Esophagus (tissue), 2 donors: ENCODE data around the gene LRRC8E. TPM values are rescaled to one million over a fixed set of nuclear protein-coding genes. Genes with fewer than 3 reads are reported as not detected.

Experiments
- H3K27ac ChIP-seq, 2 donors: one replicate each; pipeline ENCODE4 v1.5.1; 2013; ENCODE audit warnings: low read depth in 2 of 2, mild to moderate bottlenecking in 2 of 2, inconsistent platforms in 1 of 2, low read length in 1 of 2, moderate library complexity in 1 of 2
- H3K27me3 ChIP-seq, 2 donors: one replicate each; pipeline ENCODE4 v1.6.1; 2013; ENCODE audit warnings: low read length in 2 of 2, control low read depth in 1 of 2, mild to moderate bottlenecking in 1 of 2; ENCODE audit not compliant: insufficient read depth in 2 of 2, control insufficient read depth in 1 of 2
- H3K36me3 ChIP-seq, 2 donors: one replicate each; pipeline ENCODE4 v1.6.1; 2013; ENCODE audit warnings: low read length in 1 of 2; ENCODE audit not compliant: control insufficient read depth in 2 of 2, insufficient read depth in 2 of 2
- H3K4me1 ChIP-seq, 2 donors: one replicate each; pipeline ENCODE4 v1.6.1; 2013; ENCODE audit warnings: low read length in 1 of 2; ENCODE audit not compliant: control insufficient read depth in 2 of 2, insufficient read depth in 2 of 2
- H3K4me3 ChIP-seq, 2 donors: one replicate each; pipeline ENCODE4 v1.5.1; 2013; ENCODE audit warnings: low read length in 2 of 2, mild to moderate bottlenecking in 2 of 2, low read depth in 1 of 2, moderate library complexity in 1 of 2
- H3K9me3 ChIP-seq, 2 donors: one replicate each; pipeline ENCODE4 v1.6.1; 2013; ENCODE audit warnings: mild to moderate bottlenecking in 2 of 2, low read depth in 1 of 2, low read length in 1 of 2, moderate library complexity in 1 of 2; ENCODE audit not compliant: control insufficient read depth in 2 of 2, insufficient read depth in 1 of 2
- WGBS, 2 donors: extraction: QIAGEN DNeasy Blood & Tissue Kit; methylation state at CpG; one replicate each; pipeline ENCODE4 v1.1.7; 2013; 5-methylcytosine and 5-hydroxymethylcytosine counted together
- polyA plus RNA-seq, 2 donors: library from polyadenylated mRNA; stranded (reverse); fragments of 200-250 nt; gene quantifications; one replicate each; pipeline ENCODE4 v1.2.3, GENCODE V29; 2013
- donor health status: healthy with polysubstance abuse.
- donor health status: Bipolar disorder and iron deficiency.

LRRC8E gene
- polyA plus RNA-seq, 2 donors = 3.3 to 4.7 TPM

DNA sequence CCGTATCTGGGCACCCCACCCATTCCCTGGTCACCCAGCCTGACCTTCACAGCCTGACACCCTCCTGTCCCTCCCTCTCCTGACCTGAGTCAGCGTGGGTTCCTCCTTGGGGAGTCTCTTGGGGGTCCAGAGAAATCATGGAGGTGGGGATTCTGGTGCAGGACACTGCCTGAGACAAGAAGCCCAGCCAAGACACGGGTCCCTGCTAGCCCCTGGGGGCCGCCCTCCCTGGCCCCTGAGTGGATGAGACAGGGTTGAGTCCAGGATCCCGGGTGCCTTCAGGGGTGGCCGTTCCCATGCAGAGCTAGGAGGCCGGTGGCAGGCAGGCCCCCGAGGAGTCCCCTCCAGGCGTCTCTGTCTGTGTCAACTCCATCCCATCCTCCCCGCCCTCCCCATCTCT is 17.0 kb downstream of the LRRC8E start:
- H3K4me3 ChIP-seq = peak overlapping the region in 1 of 2 donors; percentile 73
- WGBS, 2 donors = 62 to 81% methylated on average over 10 of the region's 10 CpGs
- H3K36me3 ChIP-seq = peaks cover 0 to 16% of the 10 kb centered on the region in 2 donors
- H3K27me3 ChIP-seq = no peaks in the 10 kb centered on the region
- no peak overlapping the region for H3K27ac ChIP-seq
- H3K9me3 ChIP-seq = peaks cover 0 to 1% of the 10 kb centered on the region in 2 donors
- peaks cover 4 to 33% of the 10 kb centered on the region in 2 donors for H3K4me1 ChIP-seq

DNA sequence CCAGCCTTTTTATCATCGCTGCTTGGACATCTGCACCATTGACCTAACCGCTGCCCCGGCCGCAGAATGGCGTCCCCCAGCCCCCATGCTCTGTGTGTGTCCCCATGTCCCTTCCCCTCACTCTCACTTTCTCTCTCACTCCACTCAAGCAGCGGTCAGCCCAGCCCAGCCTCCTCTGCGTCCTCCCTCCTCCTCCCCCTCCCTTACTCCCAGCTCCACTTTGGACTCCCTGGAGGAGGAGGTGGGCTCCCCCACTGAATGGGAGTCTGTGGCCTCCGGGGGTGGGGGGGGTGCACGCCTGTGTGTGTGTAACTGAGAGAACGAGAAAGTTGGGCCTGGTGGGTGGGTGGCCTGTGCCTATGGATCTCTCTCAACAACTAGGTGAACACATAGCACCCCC is 17.5 kb downstream of the LRRC8E start:
- no peaks in the 10 kb centered on the region for H3K27me3 ChIP-seq
- peaks cover 4 to 22% of the 10 kb centered on the region in 2 donors for H3K36me3 ChIP-seq
- no peak overlapping the region for H3K4me3 ChIP-seq
- no peak overlapping the region for H3K27ac ChIP-seq
- peaks cover 3 to 29% of the 10 kb centered on the region in 2 donors for H3K4me1 ChIP-seq
- H3K9me3 ChIP-seq = peaks cover 0 to 3% of the 10 kb centered on the region in 2 donors
- WGBS, 2 donors = 88 to 90% methylated on average over 10 of the region's 10 CpGs

DNA sequence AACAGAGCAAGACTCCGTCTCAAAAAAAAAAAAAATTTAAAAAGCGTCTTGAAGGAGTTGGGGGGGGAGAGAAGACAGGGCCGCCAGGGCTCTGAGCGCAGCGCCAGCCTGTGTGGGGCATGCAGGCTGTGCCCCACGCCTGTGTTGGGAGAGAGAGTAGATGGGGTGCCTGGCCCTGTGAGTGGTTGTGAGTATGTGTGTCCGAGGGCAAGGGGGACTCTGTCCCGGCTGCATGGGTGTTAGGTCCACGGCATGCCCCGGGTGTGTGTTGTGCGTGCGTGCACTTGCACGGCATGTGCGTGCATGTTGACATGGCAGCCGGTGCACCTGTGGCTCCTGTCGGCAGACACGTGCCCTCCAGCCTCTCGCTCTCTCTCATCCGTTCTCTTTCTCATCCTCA is 18.8 kb downstream of the LRRC8E start:
- WGBS, 2 donors = 64 to 73% methylated on average over 19 of the region's 19 CpGs
- H3K27ac ChIP-seq = no peak overlapping the region
- H3K36me3 ChIP-seq = peaks cover 12 to 33% of the 10 kb centered on the region in 2 donors
- H3K4me1 ChIP-seq = peaks cover 3 to 26% of the 10 kb centered on the region in 2 donors
- H3K4me3 ChIP-seq = no peak overlapping the region
- peaks cover 0 to 3% of the 10 kb centered on the region in 2 donors for H3K9me3 ChIP-seq
- H3K27me3 ChIP-seq = no peaks in the 10 kb centered on the region

DNA sequence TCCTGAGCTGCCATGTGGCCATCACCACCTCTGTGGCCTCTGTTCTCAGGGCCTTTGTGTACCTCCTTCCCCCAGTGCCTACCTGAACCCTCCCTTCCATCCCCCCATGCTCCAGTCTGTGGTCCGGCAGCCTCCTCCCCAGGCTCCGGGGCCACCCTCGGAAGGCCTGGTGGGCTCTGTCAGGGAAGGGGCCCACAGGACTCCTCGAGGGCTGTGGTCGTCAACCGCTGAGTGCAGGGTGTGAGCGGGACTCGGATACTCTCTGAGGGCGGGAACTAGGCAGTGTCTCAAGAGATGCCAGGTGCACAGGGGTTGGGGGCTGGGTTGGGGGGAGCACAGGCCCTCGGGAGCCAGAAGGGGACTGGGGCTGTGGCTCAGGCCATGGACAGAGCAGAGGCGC is 19.2 kb downstream of the LRRC8E start:
- Histone ChIP-seq H3K9me3 (peaks cover 0 to 3% of the 10 kb centered on the region in 2 donors), H3K27me3 (no peaks in the 10 kb centered on the region), H3K36me3 (peaks cover 12 to 36% of the 10 kb centered on the region in 2 donors), H3K4me1 (peaks cover 3 to 24% of the 10 kb centered on the region in 2 donors), H3K27ac (no peak overlapping the region), H3K4me3 (no peak overlapping the region)
- whole genome bisulfite sequencing, 2 donors = 88 to 89% methylated on average over 11 of the region's 11 CpGs

DNA sequence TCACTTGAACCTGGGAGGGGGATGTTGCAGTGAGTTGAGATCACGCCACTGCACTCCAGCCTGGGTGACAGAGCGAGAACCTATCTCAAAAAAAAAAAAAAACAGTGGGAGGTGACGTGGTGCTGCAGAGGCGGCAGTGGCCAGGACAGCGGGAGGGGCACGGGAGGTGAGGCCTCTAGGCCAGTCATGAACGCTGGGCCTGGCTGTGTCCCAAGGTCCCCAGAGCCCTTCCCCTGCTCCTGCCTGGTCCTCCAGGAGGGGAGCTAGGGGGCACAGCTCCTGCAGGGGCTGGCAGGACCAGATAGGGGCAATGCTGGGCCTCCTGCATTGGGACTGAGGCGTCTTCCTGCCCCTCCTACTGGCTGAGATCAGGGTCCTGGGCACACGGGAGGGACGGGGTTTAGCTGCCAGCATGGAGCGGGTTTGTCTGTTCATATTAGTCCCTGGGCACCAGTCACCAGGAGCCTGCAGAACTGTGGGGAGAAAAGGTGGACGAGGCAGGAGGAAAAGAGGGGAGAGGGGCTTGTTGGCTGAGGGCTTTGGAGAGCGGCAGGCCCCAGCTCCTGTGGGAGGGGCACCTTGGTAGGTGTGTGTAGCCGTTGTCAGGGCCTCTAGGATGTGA is 19.9 kb downstream of the LRRC8E start:
- Histone ChIP-seq H3K4me1 (peaks cover 3 to 20% of the 10 kb centered on the region in 2 donors), H3K4me3 (no peak overlapping the region), H3K27ac (no peak overlapping the region), H3K27me3 (no peaks in the 10 kb centered on the region), H3K9me3 (peaks cover 0 to 3% of the 10 kb centered on the region in 2 donors), H3K36me3 (peaks cover 12 to 42% of the 10 kb centered on the region in 2 donors)
- WGBS, 2 donors = 75 to 78% methylated on average over 14 of the region's 14 CpGs

DNA sequence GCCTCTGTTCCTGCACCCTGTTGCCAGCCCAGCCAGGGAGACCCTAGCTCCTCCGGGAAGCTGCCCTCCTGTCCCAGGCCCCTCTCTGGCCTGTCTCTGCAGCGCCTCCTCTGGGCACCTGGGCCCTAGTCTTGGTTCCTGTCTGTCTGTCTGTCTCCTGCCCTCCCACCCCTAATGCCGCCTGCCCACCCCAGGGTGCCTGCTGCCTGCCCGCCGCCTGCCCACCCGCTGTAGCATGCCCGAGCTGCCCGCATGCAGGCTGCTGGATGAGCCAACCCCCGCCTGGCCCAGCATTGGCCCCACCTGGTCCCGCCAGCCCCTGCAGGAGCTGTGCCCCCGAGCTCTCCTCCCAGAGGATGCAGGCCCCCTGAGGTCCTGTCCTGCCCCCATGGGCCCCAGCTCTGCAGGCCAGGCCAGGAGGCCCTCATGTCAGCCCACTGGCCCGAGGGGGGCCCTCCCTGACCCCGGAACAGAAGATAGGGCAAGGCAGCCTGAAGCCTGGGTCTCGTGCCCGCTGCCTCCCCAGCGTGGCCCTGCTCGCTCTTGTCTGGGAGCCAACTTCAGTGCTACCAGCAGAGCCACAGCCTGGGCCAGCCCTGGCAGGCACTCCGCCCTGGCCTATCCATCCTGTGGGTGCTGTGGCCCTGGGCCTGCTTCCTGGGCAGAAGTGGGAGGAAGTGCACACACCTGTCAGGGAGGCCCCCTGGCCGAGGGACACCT is 20.6 kb downstream of the LRRC8E start:
- WGBS, 2 donors = 70 to 80% methylated on average over 18 to 19 of the region's 19 CpGs
- no peak overlapping the region for H3K27ac ChIP-seq
- H3K36me3 ChIP-seq = peaks cover 12 to 42% of the 10 kb centered on the region in 2 donors
- peaks cover 3 to 20% of the 10 kb centered on the region in 2 donors for H3K4me1 ChIP-seq
- H3K27me3 ChIP-seq = no peaks in the 10 kb centered on the region
- no peak overlapping the region for H3K4me3 ChIP-seq
- H3K9me3 ChIP-seq = peaks cover 0 to 3% of the 10 kb centered on the region in 2 donors

DNA sequence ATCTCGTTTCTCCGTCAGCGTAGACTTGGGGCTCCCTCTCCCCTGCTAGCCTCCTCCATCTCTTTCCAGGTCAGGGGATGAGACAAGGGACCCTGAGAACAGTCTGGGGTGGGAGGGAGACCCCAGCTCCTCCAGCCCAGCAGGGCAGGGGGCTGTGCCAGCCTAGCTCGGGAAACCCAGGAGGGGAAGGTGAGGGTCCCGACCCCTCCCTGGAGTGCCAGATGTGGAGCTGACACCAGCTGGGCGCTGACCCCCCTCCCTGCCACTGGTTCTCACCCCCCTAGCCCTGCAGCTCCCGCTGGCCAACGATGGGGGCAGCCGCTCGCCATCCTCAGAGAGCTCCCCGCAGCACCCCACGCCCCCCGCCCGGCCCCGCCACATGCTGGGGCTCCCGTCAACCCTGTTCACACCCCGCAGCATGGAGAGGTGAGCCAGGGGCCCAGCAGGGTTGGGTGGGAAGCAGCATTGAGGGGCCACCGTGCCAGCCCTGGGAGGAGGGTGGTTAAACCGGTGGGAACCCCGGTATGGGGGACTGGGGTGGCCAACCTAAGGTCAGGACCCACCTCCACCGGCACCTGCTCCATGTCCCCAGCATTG is 21.3 kb downstream of the LRRC8E start:
- Histone ChIP-seq H3K4me3 (no peak overlapping the region), H3K27ac (no peak overlapping the region), H3K4me1 (peaks cover 3 to 15% of the 10 kb centered on the region in 2 donors), H3K36me3 (peaks cover 12 to 42% of the 10 kb centered on the region in 2 donors), H3K9me3 (peaks cover 0 to 3% of the 10 kb centered on the region in 2 donors), H3K27me3 (no peaks in the 10 kb centered on the region)
- WGBS, 2 donors = 88 to 93% methylated on average over 20 to 21 of the region's 21 CpGs

DNA sequence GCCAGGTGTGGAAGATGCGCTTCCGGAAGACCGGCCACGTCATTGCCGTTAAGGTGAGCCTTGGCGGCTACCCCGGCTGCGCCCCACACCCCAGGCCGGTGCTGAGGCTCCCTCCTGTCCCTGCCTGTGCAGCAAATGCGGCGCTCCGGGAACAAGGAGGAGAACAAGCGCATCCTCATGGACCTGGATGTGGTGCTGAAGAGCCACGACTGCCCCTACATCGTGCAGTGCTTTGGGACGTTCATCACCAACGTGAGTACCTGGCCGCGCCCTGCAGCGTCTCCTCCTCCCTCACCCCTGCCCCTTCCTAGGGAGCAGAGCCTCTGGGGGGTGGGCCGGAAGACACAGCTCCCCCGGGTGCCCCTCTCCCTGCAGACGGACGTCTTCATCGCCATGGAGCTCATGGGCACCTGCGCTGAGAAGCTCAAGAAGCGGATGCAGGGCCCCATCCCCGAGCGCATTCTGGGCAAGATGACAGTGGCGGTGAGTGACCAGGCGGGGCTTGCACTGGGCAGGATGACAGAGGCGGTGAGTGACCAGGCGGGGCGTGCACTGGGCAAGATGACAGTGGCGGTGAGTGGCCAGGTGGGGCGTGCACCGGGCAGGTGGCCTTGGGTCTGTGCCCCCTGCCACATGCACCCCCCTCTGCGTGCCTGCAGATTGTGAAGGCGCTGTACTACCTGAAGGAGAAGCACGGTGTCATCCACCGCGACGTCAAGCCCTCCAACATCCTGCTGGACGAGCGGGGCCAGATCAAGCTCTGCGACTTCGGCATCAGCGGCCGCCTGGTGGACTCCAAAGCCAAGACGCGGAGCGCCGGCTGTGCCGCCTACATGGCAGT is 22.2 kb downstream of the LRRC8E start:
- Histone ChIP-seq H3K36me3 (peaks cover 12 to 42% of the 10 kb centered on the region in 2 donors), H3K4me1 (peaks cover 0 to 11% of the 10 kb centered on the region in 2 donors), H3K27me3 (peaks cover 0 to 1% of the 10 kb centered on the region in 2 donors), H3K9me3 (peaks cover 0 to 2% of the 10 kb centered on the region in 2 donors), H3K4me3 (no peak overlapping the region), H3K27ac (no peak overlapping the region)
- WGBS, 2 donors = 90 to 91% methylated on average over 54 of the region's 54 CpGs
